Subcutaneous abdominal adipose tissue (tissue), 5 donors: ENCODE measurements around the gene FOXO6.

Experiments
- H3K27ac ChIP-seq: one replicate; pipeline ENCODE4 v1.7.0; 2013; ENCODE audit warnings: low read depth, mild to moderate bottlenecking, inconsistent platforms, low read length, moderate library complexity
- H3K27me3 ChIP-seq, 5 donors: one replicate each; pipeline ENCODE4 v1.7.0; 2013; ENCODE audit warnings: low read length in 5 of 5, inconsistent platforms in 1 of 5; ENCODE audit not compliant: control insufficient read depth in 5 of 5, insufficient read depth in 4 of 5
- H3K36me3 ChIP-seq, 5 donors: one replicate each; pipeline ENCODE4 v1.7.0; 2013; ENCODE audit warnings: low read length in 5 of 5; ENCODE audit not compliant: control insufficient read depth in 5 of 5, insufficient read depth in 5 of 5
- H3K4me1 ChIP-seq, 5 donors: one replicate each; pipeline ENCODE4 v1.7.0; 2013; ENCODE audit warnings: low read length in 5 of 5, mild to moderate bottlenecking in 3 of 5, moderate library complexity in 1 of 5; ENCODE audit not compliant: control insufficient read depth in 5 of 5, insufficient read depth in 5 of 5
- H3K4me3 ChIP-seq, 5 donors: one replicate each; pipeline ENCODE4 v1.7.0; 2013; ENCODE audit warnings: low read length in 5 of 5, low read depth in 1 of 5
- H3K9ac ChIP-seq, 5 donors: one replicate each; pipeline ENCODE4 v1.7.0; 2013; ENCODE audit warnings: low read length in 5 of 5, mild to moderate bottlenecking in 4 of 5, moderate library complexity in 3 of 5
- H3K9me3 ChIP-seq, 5 donors: one replicate each; pipeline ENCODE4 v1.7.0; 2013; ENCODE audit warnings: low read length in 5 of 5; ENCODE audit not compliant: control insufficient read depth in 5 of 5
- donor health status: healthy.
- donor health status: healthy.
- donor health status: healthy.
- donor health status: healthy.
- donor health status: healthy.

Gene FOXO6

DNA sequence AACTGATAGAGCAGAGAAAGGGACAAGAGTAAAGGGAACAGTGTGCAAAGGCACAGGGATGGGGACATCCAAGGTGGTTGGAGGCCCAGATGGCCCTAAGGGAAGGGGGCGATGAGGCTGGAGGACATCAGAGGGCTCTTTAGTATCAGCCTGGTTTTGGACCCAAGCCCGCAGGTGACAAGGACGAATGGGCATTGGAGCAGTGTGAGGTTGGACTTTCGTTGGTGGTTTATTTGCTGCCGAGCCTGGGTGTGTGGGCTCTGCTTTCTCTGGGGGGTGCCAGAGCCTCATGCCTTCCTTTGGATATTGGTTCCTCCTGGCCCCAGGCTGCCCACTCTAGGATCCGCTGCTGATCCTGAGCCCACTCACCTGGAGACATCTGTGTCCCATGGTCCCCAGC is 12.1 kb downstream of the FOXO6 start:
- Histone ChIP-seq H3K4me1 (peaks cover 2 to 21% (median 17%) of the 10 kb centered on the region in 5 donors), H3K9ac (peak overlapping the region in 1 of 5 donors; percentile 26), H3K27ac (no peak overlapping the region), H3K4me3 (no peak overlapping the region), H3K9me3 (no peaks in the 10 kb centered on the region), H3K36me3 (peaks cover 0 to 1% (median 0%) of the 10 kb centered on the region in 5 donors), H3K27me3 (peaks cover 14 to 32% (median 20%) of the 10 kb centered on the region in 5 donors)

DNA sequence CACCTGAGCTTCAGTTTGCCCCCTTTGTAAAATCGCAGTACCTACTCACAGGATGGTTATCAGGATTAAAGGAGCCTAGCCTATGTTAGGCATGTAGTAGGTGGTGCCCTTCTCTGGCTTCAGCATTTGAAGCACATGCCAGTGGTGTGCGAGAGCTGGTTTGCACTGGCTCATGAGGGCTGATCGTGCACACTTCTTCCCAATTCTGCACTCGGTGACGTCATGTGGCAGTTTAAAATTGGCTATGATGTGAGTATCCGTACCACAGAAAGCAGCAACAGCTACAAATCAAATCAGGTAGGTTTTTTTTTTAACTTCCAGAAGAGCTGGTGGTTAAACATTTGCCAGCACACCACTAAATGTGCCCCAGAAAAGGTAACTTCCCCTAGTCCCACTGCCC is 13.5 kb downstream of the FOXO6 start:
- Histone ChIP-seq H3K4me3 (no peak overlapping the region), H3K4me1 (peaks cover 2 to 21% (median 17%) of the 10 kb centered on the region in 5 donors), H3K9me3 (no peaks in the 10 kb centered on the region), H3K27me3 (peaks cover 5 to 20% (median 15%) of the 10 kb centered on the region in 5 donors), H3K9ac (no peak overlapping the region), H3K36me3 (peaks cover 0 to 3% (median 0%) of the 10 kb centered on the region in 5 donors), H3K27ac (no peak overlapping the region)

DNA sequence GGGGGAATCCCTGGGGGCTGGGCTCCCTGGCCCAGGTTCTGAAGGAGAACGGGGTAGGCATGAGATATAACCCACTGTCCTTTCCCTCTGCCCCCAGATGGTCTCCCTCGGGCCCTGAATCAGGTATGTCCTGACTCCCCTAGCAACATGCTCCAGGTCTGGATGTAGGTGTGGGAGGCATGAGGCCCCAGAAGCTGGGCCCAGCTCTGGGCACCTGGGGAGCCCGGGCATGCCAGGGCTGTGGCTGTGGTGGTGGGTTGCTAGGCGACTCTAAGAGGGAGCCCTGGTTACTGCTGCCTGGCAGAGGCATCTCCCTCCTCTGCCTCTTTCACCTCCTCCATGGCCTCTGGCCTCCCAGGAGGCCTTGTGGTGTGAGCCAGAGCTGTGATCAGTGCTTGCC is 16.2 kb downstream of the FOXO6 start:
- Histone ChIP-seq H3K9ac (no peak overlapping the region), H3K36me3 (peaks cover 0 to 3% (median 0%) of the 10 kb centered on the region in 5 donors), H3K4me1 (peaks cover 0 to 26% (median 23%) of the 10 kb centered on the region in 5 donors), H3K4me3 (no peak overlapping the region), H3K9me3 (no peaks in the 10 kb centered on the region), H3K27me3 (peaks cover 0 to 30% (median 27%) of the 10 kb centered on the region in 5 donors), H3K27ac (no peak overlapping the region)

DNA sequence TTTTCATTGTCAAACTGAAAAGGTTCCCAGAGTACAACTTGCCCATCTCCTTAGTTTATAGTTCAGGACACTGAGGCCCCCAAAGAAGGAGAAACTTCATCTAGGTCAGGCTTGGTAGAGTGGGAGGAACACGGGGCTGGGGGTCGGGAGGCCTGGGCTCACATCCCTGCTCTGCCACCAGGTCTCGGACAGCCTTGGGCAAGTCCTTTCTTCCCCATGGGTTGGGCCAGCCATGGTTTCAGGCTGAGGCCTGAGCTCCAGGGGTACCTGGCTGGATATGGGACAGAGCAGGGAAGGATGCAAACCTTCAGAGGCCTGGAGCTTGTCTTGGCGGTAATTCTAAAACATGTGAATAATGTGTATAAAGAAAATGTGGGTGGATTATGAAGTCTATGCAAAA is 17.0 kb downstream of the FOXO6 start:
- Histone ChIP-seq H3K27ac (no peak overlapping the region), H3K9me3 (no peaks in the 10 kb centered on the region), H3K4me1 (peaks cover 0 to 22% (median 21%) of the 10 kb centered on the region in 5 donors), H3K36me3 (peaks cover 0 to 3% (median 0%) of the 10 kb centered on the region in 5 donors), H3K9ac (no peak overlapping the region), H3K27me3 (peaks cover 0 to 34% (median 22%) of the 10 kb centered on the region in 5 donors), H3K4me3 (no peak overlapping the region)

DNA sequence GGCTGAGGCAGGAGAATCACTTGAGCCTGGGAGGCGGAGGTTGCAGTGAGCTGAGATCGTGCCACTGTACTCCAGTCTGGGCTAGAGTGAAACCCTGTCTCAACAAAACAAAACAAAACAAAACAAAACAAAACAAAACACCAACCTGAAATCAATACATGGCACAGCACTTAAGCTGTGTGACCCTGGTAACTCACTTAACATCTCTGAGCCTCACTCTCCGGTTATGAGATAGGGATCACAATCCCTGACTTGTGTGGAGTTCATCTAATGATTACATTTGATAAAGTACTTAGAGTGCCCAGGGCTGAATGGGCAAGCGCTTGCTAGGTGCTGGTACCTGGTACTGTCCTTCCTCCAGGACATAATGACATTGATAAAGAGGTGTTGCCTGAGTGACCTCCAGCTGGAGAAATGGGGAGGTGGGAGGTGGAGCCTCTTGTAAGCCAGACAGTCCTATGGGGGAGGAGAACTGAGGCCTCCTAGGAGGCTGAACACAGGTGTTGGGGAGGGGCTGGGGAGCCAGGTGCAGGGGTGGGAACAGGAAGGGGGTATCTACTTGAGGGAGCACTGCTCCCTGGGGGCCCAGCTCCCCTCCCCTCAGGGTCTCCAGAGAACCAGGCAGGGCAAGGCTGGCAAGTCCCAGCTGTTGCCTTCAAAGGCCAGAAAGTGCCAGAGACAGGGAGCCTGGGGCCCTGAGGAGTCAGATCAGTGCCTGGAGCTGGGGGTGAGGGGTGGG is 17.9 kb downstream of the FOXO6 start:
- Histone ChIP-seq H3K27me3 (peaks cover 5 to 42% (median 21%) of the 10 kb centered on the region in 5 donors), H3K4me1 (peaks cover 0 to 22% (median 20%) of the 10 kb centered on the region in 5 donors), H3K36me3 (peaks cover 0 to 3% (median 0%) of the 10 kb centered on the region in 5 donors), H3K9ac (no peak overlapping the region), H3K9me3 (no peaks in the 10 kb centered on the region), H3K27ac (no peak overlapping the region), H3K4me3 (no peak overlapping the region)

DNA sequence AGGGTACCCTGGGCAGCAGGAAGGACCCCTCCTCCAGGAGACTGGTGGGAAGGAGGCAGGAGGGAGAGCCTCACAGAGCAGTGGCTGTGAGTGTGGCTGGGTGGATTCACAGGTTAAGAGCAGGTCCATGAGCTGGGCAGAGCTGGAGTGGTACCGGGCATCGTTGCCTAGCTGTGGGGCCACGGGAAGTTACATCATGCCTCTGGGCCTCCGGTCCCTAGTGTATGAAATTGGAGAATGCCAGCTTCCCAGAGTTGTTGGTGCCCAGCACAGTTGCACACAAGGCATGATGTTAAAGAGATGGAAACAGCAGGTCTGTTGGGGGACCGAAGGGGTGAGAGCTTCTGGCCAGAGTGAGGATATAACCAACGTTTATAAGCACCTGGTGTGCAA is 18.5 kb downstream of the FOXO6 start:
- peaks cover 0 to 22% (median 20%) of the 10 kb centered on the region in 5 donors for H3K4me1 ChIP-seq
- no peak overlapping the region for H3K27ac ChIP-seq
- H3K4me3 ChIP-seq: no peak overlapping the region

DNA sequence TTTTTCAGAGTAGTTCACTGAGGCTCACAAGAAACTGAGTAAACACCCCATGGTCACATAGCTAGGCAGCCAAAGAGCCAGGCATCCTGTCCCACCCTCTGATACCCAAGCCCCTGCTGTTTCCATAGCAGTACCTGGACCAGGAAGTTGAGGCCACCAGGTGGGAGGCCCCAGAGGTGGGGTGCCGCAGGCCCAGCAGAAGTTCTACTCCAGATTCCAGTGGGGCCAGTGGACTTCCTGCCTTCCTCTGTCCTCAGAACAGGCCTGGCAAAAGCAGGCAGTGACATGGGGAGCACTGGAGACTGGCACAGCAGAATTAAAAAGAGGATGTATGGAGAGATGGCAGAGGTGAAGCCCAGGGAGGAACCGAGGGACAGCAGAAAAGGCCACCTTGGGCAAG is 19.0 kb downstream of the FOXO6 start:
- H3K4me1 ChIP-seq: peaks cover 0 to 22% (median 20%) of the 10 kb centered on the region in 5 donors

More for the DNA sequence above, 18.5 kb downstream of the FOXO6 start:
- H3K9me3 ChIP-seq: no peaks in the 10 kb centered on the region
- peak overlapping the region in 1 of 5 donors; percentile 55 for H3K9ac ChIP-seq
- H3K36me3 ChIP-seq: peaks cover 0 to 3% (median 0%) of the 10 kb centered on the region in 5 donors
- peaks cover 9 to 42% (median 21%) of the 10 kb centered on the region in 5 donors for H3K27me3 ChIP-seq

DNA sequence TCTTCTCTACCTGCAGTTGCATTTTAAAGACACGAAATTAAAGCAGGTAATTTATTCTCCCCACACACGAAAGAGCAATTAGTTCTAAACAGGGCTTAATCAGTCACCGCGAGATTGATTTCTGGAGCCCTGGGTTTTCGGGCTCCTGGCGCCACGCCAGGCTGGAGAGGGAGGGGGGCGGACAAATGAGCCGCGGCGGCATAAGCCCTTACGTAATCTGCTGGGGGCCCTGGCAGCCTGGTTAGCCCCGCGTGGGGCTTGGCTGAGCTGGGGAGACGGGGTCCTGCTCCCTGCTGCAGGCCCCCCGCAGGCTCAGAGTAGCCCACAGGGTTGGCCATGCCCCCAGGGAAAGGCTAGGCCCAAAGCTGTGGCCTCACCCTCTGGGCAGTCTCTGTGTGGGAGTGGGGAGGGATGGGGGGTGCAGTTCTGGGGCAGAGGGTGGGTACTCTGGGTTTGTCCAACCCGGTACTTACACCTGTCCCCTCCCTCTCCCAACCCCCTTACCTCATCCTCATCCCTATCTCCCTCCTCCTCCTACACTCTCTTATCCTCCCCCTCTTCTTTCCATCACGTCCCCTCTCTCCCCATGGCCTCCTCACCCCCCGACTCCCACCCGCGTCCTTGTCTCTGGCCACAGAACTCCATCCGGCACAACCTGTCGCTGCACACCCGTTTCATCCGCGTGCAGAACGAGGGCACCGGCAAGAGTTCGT is 19.9 kb downstream of the FOXO6 start:
- H3K36me3 ChIP-seq: peaks cover 0 to 3% (median 0%) of the 10 kb centered on the region in 5 donors
- H3K27ac ChIP-seq: no peak overlapping the region
- H3K9me3 ChIP-seq: no peaks in the 10 kb centered on the region
- peaks cover 0 to 26% (median 21%) of the 10 kb centered on the region in 5 donors for H3K4me1 ChIP-seq
- peak overlapping the region in 3 of 5 donors; percentile 25 to 56 (median 55) for H3K9ac ChIP-seq
- H3K4me3 ChIP-seq: peak overlapping the region in 4 of 5 donors; percentile 57 to 62 (median 62)
- peaks cover 16 to 54% (median 29%) of the 10 kb centered on the region in 5 donors for H3K27me3 ChIP-seq

More for the DNA sequence above, 19.0 kb downstream of the FOXO6 start:
- Histone ChIP-seq H3K36me3 (peaks cover 0 to 3% (median 0%) of the 10 kb centered on the region in 5 donors), H3K9ac (peak overlapping the region in 1 of 5 donors; percentile 55), H3K27me3 (peaks cover 9 to 45% (median 24%) of the 10 kb centered on the region in 5 donors), H3K4me3 (no peak overlapping the region), H3K27ac (no peak overlapping the region), H3K9me3 (no peaks in the 10 kb centered on the region)

DNA sequence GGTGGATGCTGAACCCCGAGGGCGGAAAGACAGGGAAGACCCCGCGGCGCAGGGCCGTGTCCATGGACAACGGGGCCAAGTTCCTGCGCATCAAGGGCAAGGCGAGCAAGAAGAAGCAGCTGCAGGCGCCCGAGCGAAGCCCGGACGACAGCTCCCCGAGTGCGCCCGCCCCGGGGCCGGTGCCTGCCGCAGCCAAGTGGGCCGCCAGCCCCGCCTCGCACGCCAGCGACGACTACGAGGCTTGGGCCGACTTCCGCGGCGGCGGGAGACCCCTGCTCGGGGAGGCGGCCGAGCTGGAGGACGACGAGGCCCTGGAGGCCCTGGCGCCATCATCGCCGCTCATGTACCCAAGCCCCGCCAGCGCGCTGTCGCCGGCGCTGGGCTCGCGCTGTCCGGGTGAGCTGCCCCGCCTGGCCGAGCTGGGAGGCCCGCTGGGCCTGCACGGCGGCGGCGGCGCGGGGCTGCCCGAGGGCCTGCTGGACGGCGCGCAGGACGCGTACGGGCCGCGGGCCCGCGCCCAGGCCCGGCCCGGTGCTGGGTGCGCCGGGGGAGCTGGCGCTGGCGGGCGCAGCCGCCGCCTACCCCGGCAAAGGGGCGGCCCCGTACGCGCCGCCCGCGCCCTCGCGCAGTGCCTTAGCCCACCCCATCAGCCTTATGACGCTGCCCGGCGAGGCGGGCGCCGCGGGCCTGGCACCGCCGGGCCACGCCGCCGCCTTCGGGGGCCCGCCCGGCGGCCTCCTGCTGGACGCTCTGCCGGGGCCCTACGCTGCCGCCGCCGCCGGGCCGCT is 20.7 kb downstream of the FOXO6 start:
- Histone ChIP-seq H3K9me3 (no peaks in the 10 kb centered on the region), H3K4me1 (peaks cover 0 to 27% (median 21%) of the 10 kb centered on the region in 5 donors), H3K27ac (no peak overlapping the region), H3K9ac (peak overlapping the region in 3 of 5 donors; percentile 25 to 56 (median 55)), H3K4me3 (peak overlapping the region in 4 of 5 donors; percentile 57 to 62 (median 62)), H3K27me3 (peaks cover 17 to 54% (median 31%) of the 10 kb centered on the region in 5 donors), H3K36me3 (peaks cover 0 to 3% (median 0%) of the 10 kb centered on the region in 5 donors)
